Peyer's patch (tissue), 4 donors: Measurements from ENCODE around the gene URI1.

Experiments used
- CTCF ChIP-seq, 6 experiments: fragments of 450-650 bp in 4 of 6; fragments of 200-600 bp in 2 of 6; sonication (generic) in 1 of 6; IDR thresholded peaks; one replicate each; pipeline ENCODE4 v1.5.1; 2017 to 2019; ENCODE audit warnings: antibody characterized with exemption in 6 of 6, mild to moderate bottlenecking in 3 of 6, moderate library complexity in 1 of 6
- POLR2A ChIP-seq, 2 donors: fragments of 450-650 bp; IDR thresholded peaks; one replicate each; pipeline ENCODE4 v1.5.1; 2017; ENCODE audit warnings: antibody characterized with exemption in 2 of 2, mild to moderate bottlenecking in 2 of 2, moderate library complexity in 2 of 2

- no peak for TF ChIP-seq CTCF (IDR thresholded peaks at IDR 0.05)
- TF ChIP-seq POLR2A (IDR thresholded peaks at IDR 0.05): no peak
Observed at GRCh38 chr19:30003866-30004265, 61.8 kb downstream of the URI1 start.
